HG03354 (cell line): ENCODE results near the gene PSMD9.
"Not testable (repeated sequence)": the region's sequence is repeated elsewhere in the genome, so short reads cannot be mapped to it uniquely, and the experiment has no call there.

Experiments
- ATAC-seq: cut with Tn5 transposase; IDR thresholded peaks from one replicate; pipeline ENCODE4 v1.9.1; 2021; ENCODE audit warnings: mild to moderate bottlenecking; ENCODE audit not compliant: unreplicated experiment, poor library complexity, severe bottlenecking

PSMD9 gene

DNA sequence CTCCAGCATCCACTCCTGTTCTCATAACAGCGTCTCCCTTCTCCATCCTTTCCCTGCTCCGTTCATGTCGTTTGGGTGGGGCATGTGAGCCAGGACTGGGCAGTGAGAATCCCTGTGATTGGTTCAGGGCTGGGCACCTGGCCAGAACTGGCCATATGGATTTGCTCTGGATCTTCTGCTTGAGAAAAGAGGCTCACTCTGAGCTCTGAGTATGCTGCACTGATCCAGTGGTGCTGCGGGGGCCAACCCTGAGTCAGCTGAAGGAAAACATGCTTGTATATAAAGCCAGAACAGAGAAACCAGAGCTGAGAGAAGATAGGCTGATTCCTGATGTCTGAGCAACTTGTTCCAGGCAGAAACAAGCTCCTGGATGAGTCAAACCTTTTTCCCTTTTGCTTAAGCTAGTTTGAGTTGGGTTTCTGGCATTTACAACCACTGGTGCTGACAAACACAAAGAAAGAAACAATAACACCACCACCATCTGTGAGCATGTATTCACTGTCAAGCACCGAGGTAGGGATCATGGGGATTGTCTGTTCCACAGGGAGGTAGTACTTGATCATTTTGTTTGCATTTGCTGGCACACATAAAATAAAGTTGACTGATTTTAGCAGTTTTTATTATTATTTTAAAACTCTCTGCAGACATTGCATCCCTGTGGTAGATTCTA, 15.9 kb upstream of the PSMD9 start:
- ATAC-seq: no peak

DNA sequence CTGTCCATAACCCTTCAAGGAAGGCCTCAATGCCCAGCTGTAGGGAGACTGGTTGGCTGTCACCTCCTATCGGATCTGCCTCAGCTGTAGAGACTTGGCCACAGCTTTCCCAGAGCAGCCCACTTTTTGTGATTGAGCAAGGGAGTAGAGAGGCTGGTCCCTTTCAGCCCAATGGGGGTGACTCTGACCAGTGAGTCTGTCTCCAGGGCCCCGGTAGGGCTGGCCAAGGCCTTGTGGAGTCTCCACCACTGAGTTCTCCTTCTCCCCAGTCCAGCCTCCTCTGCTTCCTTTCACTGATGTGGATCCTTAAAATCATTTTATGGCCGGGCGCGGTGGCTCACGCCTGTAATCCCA, 15.4 kb upstream of the PSMD9 start:
- no peak for ATAC-seq

DNA sequence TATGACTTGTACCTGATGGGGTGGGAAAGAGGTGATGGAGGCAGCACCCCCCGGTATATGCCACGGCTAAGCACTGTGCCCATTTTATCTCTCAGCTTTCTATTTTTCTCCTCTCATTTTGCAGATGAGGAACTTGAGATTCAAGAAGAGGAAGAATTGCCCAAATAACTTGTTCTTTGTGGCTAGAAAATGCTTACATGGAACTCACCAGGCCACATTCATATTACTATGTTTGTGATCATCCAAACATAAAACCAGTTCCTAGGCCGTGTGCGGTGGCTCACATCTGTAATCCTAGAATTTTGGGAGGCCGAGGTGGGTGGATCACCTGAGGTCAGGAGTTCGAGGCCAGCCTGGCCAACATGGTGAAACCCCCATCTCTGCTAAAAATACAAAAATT, 14.5 kb upstream of the PSMD9 start:
- ATAC-seq: no peak

DNA sequence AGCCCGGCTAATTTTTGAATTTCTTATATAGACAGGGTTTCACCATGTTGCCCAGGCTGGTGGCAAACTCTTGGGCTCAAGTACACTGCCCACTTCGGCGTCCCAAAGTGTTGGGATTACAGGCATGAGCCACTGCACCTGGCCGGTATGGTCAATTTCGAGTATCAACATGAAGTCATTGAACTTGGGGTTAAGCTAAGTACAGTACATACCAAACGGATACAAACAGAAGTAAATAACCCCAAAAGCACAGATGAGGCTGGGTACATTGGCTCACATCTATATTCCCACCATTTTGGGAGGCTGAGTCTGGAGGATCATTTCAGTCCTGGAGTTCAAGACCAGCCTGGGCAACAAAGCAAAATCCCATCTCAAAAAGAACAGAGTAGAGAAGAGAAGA, 13.0 kb upstream of the PSMD9 start:
- no peak for ATAC-seq

DNA sequence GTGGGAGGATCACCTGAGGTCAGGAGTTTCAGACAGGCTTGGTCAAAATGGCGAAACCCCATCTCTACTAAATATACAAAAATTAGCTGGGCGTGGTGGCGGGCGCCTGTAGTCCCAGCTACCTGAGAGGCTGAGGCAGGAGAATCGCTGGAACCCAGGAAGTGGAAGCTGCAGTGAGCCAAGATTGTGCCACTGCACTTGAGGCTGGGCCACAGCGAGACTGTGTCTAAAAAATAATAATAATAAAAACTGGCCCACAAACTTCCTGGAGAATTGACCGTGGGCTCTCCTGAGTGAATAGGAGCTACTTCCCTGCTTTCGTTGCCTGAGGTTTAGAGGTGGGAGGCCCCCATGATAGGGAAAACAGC, 12.5 kb upstream of the PSMD9 start:
- ATAC-seq: not testable (repeated sequence)

DNA sequence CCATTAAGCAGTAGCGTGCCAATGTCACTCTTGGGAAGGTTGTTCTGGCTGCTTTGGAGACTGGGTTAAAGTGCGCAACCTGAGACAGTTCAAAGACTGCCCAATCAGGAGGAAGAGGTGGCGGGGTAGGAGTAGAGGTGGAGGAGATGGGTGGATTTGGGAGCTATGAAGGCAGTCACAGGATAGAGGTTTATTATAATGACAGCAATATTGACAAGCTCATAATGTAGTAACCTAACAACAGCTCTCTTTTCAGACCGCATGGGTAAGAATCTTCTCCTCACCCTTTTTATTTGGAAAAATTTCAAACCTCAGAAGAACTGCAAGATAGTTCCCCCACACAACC, 5.3 kb upstream of the PSMD9 start:
- ATAC-seq: no peak

DNA sequence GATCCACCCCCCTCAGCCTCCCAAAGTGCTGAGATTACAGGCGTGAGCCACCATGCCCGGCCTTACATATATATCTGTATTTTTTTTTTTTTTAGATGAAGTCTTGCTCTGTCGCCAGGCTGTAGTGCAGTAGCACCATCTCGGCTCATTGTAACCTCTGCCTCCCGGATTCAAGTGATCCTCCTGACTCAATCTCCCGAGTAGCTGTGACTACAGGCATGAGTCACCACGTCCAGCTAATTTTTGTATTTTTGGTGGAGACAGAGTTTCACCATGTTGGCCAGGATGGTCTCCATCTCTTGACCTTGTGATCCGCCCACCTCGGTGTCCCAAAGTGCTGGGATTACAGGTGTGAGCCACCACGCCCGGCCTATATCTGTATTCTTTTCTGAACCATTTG, 3.5 kb upstream of the PSMD9 start:
- ATAC-seq: not testable (repeated sequence)

DNA sequence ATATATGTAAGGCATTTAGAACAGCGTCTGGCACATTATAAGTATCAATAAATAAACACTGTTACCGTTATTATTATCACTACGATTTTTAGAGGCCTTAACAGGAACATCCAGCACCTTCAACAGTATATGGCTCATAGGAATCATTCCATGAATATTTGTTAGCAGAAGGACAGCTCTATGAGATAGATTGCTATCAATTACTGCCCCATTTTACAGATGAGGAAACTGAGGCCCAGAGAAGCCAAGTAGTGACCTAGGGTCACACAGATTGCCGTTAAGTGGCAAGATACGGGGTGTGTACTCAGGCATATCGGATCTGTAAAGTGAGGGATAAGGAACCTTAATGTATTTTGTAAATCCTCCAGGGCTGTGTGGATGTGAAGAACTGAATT, 510 bp upstream of the PSMD9 start:
- no peak for ATAC-seq

DNA sequence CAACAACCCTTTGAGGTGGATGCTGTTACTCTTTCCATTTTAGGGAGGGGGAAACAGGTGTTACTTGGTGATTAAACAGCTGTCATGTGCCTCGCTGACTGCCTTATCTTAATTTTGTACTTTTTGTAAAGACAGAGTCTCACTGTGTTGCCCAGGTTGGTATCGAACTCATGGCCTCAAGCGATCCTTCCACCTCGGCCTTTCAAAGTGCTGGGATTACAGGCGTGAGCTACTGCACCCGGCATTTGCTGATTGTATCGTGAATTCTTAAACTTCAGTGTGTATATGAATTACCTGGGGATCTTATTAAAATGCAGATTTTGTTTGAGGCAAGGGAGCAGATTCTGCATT, 659 bp downstream of the PSMD9 start:
- ATAC-seq: no peak

DNA sequence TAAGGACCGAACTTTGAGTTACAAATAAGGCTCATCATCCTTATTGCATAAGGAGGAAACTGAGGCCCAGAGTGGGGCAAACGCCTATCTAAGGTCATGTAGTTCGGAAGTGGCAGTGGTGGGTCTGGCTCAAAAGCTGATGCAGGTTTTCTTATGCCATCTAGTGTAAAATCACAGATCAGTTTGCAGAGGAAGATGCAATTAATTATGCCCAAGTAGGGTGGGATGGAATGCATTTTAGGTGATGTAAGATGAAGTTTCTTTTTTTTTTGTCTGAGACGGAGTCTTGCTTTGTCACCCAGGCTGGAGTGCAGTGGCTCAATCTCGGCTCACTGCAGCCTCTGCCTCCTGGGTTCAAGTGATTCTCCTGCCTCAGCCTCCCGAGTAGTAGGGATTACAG, 1.1 kb downstream of the PSMD9 start:
- ATAC-seq: not testable (repeated sequence)

DNA sequence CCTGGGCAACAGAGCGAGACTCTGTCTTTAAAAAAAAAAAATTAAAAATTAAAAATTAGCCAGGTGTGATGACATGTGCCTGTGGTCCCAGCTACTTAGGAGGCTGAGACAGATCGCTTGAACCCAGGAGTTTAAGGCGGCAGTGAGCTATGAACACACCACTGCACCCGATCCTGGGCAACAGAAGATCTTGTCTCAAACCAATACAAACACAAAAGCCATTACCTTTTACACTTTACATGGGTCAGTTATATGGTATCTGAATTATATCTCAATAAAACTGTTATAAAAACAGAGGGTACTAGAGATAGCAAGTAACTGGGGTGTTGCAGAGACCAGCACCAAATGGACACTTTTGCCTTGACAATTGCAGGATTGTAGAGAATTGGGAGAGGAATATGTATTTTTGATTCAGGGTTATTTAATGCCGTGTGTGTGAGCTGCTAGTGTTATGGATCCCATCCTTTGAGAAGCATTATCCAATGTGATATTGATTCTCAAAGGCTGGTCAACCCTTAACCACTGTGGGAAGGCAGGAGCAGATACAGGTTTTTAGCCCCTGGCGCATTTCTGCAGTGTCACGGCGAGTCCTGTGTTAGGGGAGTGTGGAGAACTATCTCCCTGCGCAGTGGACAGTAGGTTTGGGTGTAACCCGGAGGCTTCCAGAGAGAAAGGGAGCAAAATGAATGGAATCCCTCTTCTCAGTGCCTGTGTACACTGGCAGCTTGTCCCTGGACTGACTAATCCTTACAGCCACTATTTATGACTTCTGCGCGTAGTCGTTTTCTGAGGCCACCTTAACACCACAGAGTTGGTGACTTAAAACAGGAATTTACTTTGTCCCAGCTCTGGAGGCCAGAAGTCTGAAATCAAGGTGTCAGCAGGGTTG, 4.3 kb downstream of the PSMD9 start:
- ATAC-seq: no peak

DNA sequence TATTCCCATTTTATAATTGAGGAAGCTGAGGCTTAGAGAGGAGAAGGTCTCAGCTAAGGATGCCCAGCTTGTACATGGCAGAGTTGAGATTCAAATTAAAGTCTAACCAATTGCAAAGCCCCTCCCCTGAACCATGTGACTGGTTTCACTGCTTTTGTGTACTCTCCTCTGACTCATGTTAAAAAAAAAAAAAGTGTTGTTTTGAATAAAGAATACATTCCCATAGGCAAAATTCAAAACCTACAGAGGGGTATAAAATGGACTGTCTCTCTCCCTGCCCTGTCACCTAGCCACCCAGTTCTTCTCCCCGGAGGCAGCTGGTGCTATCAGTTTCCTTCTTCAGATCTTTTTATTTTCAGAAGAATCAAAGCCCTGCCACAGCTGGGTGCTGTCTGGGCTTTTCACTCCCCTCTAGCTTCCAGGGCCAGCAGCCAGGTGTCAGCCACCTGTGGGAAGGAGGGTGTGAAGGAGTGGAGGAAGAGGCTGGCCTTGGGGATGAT, 5.4 kb downstream of the PSMD9 start:
- no peak for ATAC-seq

DNA sequence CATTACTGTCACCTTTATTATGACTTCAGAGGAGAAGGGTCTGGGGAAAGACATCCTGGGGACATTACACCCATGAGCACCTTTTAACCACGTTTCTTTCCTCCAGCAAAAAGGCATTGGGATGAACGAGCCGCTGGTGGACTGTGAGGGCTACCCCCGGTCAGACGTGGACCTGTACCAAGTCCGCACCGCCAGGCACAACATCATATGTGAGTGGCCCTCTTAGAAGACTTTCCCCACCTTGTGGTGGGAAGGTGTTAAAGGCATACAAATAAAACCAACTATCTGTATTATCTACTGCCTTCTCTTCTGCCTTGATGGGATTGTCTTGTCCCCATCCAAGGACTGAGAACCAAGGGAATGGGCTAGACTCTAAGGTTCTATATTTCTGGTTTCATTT, 6.0 kb downstream of the PSMD9 start:
- no peak for ATAC-seq

DNA sequence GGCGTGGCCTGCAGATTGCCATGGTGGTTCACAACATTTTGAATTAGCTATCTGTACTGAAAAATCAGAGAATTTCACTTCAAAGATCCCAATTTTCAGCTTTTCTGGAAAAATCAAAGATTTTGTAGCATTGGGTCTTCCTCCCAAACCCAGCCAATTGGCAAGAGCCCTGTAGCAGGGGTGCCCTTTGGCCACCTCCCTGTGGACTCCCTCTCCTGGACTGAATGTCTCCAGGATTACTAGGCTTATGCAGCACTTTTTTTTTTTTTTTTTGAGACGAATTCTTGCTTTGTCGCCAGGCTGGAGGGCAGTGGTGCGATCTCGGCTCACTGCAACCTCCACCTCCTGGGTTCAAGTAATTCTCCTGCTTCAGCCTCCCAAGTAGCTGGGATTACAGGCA, 9.7 kb downstream of the PSMD9 start:
- no peak for ATAC-seq

DNA sequence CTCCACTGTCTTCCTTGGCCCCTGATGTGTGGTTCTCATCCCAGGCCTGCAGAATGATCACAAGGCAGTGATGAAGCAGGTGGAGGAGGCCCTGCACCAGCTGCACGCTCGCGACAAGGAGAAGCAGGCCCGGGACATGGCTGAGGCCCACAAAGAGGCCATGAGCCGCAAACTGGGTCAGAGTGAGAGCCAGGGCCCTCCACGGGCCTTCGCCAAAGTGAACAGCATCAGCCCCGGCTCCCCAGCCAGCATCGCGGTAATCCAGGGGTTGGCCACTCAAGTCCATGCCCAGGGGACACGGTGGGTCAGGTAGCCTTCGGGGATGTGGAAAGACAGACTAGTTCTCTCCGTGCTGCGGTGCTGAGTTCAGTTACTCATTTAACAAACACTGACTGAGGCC, 11.0 kb downstream of the PSMD9 start:
- no peak for ATAC-seq

DNA sequence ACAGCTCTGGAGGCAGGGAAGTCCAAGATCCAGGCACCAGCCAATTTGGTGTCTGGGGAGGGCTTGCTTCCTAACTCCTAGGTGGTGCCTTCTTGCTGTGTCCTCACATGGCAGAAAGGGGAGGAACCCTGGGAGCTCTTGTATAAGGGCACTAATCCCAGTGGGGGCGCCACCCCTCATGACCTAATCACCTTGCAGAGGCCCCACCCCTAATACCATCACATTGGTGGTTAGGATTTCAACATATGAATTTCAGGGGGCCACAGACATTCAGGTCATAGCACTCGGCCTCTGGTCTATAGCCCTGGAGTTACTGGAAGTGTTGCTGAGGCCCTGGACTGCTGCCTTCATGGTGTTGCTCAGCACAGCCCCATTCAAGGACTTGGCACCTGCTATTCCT, 14.6 kb downstream of the PSMD9 start:
- no peak for ATAC-seq

DNA sequence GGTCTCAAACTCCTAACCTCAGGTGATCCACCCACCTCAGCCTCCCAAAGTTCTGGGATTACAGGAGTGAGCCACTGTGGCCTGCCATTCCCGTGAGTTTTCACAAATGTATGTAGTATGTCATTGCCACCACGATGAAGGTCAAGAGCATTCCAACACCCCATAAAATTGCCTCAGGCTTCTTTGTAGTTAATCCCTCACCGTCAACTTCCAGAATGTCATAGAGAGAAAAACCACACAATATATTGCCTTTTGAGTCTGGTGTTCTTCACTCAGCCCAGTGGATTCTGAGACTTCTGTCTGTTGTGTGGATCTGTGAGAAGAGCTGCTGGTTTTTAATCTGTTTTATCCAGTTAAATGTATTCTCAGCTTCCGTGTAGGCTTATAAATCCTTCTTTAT, 17.2 kb downstream of the PSMD9 start:
- no peak for ATAC-seq

DNA sequence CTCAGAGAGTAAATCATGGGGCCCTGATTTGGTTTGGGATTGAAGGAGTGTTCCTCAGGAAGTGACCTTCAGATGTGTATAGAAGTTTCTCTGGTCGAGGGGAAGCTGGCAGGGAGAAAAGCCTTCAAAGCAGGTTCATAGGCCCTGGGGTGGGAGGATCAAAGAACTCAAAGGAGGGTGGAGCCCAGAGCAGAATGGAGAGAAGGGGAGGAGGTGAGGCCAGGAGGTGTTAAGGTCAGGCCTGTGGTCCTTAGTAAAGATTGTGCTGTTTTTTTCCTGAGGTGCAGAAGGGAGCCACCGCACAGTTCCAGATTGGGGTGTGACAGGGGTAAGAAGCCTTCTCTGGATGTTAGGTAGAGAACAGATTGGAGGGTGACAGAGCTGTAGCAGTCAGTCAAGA, 20.1 kb downstream of the PSMD9 start:
- ATAC-seq: no peak

DNA sequence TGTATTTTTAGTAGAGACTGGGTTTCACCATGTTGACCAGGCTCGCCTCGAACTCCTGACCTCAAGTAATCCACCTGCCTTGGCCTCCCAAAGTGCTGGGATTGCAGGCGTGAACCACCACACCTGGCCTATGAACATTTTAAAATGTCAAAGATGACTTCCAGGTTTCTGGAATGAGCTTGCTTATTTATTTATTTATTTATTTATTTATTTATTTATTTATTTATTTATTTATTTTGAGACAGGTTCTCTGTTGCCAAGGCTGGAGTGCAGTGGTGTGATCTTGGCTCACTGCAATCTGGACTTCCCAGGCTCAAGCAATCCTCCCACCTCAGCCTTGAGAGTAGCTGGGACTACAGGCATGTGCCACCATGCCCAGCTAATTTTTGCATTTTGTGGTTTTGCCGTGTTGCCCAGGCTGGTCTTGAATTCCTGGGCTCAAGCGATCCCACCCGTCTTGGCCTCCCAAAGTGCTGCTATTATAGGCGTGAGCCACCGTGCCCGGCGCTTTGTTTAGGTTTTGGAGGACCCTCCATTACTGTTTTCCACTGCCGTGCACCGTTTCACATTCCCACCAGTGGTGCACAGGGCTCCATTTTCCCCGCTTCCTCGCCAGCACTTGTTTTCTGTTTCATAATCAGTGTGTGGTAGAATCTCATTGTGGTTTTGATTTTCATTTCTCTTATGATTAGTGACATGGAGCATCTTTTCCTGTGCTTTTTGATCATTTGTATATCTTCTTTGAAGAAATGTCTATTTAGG, 23.4 kb downstream of the PSMD9 start:
- no peak for ATAC-seq

DNA sequence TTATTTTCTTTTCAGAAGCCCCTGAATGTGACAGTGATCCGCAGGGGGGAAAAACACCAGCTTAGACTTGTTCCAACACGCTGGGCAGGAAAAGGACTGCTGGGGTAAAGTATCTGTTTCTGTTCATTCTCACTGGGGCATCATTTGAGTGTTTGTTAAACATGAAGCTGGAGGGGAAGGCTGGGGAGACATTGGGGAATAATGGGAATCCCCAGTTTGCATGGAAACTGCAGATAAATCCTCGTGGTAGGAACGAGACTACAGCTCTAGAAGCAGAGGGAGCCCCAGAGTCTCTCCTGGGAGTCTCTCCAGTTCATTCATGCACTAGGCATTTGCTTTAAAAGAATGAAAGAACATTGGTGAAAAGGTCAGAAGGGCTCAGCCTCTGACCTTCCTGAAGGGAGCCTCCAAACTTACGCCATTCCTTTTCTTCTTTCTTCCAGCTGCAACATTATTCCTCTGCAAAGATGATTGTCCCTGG, 27.3 kb downstream of the PSMD9 start:
- no peak for ATAC-seq

DNA sequence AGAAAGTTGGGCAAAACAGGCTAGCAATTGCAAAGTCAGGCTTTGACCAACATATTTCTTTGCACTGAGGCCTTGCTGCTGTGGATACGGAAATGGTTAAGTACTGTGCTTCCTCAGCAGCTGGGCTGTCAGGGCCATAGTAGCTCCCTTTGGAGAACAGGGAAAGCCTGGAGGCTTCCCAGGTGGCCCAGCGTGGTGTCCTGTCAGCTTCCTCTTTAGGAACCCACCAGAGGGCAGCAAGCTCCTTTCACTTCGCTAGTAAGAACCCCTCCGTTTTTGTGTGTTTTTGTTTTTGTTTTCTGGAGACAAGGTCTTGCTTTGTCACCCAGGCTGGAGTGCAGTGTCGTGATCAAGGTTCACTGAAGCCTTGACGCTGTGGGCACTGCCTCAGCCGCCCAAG, 28.1 kb downstream of the PSMD9 start:
- ATAC-seq: no peak
